GM10266 (cell line): Measurements from ENCODE around the gene NFIB.

Experiments
- DNase-seq: peaks from one replicate; pipeline ENCODE4 v3.0.0; 2012; ENCODE audit errors: extremely low spot score
- CTCF ChIP-seq: IDR thresholded peaks from 2 replicates; pipeline ENCODE4 v1.5.1; 2012; ENCODE audit warnings: mild to moderate bottlenecking, low read depth; ENCODE audit not compliant: control insufficient read depth, insufficient read depth; ENCODE audit errors: missing control alignments

NFIB gene

GRCh38 chr9:14106699-14107098 is 207.2 kb downstream of the NFIB start:
- TF ChIP-seq CTCF, result no peak
- no peak for DNase-seq

GRCh38 chr9:14104496-14104895 is 209.4 kb downstream of the NFIB start:
- no peak for TF ChIP-seq CTCF
- no peak for DNase-seq

GRCh38 chr9:14103115-14103514 is 210.8 kb downstream of the NFIB start:
- no peak for DNase-seq

GRCh38 chr9:14099737-14100136 is 214.2 kb downstream of the NFIB start:
- no peak for DNase-seq
- TF ChIP-seq CTCF, result no peak

More at GRCh38 chr9:14103115-14103514, 210.8 kb downstream of the NFIB start:
- TF ChIP-seq CTCF, result no peak

GRCh38 chr9:14098486-14099180 is 215.3 kb downstream of the NFIB start:
- DNase-seq, result no peak
- no peak for TF ChIP-seq CTCF

- DNase-seq, result no peak
- TF ChIP-seq CTCF, result no peak
These were observed 216.1 kb downstream of the NFIB start for GRCh38 chr9:14097666-14098415.

DNA sequence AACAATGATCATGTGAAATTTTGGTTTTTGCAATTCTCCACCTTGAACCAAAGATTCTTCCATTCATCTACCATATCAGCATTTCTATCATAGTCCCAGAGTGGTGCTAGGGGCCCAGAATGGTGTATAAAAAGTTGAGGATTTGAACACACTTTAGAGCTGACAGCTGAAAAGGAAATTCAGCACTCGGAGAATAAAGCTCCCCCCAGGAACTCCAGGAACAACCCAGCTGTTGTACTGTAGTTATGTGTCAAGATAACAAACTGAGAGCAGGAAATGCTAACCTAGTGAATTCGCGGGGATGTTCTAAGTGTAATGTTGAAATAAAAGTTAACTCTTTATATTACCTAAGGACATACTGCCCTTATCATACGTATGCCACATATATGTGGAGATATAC is 216.7 kb downstream of the NFIB start:
- no peak for DNase-seq
- no peak for TF ChIP-seq CTCF
